DMS53 treated with DMSO at 0.1 percent for 48 hours (cell line): ENCODE results near the gene MSRB1.
A peak's percentile ranks its signal among the peaks of the same experiment; 100 is the strongest.
"Not testable (repeated sequence)": the region's sequence is repeated elsewhere in the genome, so short reads cannot be mapped to it uniquely, and the experiment has no call there.

Source experiments
- DNase-seq: peaks from one replicate; lab custom pipeline; 2025; ENCODE audit not compliant: unreplicated experiment; lab: John Stamatoyannopoulos, UW

Gene MSRB1

GRCh38 chr16:1941162-1942046, 1.6 kb downstream of the MSRB1 start:
- peak; percentile 50 for DNase-seq

DNA sequence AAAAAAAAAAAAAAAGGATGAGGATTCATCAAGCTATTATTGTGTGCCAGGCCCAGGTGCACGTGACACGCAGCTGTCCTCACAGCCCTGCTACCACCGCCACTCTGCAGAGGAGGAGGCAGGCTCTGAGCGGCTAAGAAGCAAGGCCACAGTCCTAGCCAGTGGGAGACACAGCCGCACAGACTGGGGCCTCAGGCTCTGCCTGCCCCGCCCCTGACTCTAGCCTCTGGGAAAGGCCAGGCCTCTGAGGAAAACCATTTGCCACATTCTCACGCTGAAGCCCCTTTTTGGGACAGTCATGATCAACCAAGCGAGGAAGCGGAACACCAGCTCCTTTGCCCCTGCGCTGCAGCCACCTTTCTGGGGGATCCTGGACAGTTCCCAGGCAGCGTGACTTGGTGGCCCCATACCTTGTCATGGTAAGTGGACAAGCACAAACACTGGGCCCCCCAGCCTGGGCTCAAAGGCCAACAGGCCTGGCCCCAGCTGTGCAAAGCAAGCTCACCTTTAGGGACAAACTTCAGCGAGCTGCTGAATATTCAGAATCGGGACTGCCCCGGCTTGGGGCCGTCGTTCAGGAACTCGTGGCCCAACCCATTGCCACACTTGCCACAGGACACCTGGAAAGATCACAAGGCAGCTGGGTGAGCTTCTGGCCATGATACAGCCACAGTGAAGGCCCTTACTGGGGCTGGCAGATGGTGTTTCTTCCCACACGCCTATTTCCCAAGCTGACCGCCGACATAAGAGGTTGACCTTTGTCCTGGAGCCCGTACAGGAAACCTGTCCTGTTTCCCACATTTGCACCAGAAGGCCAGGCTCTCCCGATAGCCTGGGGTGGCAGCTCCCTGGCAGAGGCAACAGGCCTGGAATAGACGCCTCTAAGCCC, 2.5 kb downstream of the MSRB1 start:
- DNase-seq = peak; percentile 61

GRCh38 chr16:1939833-1940232, 3.2 kb downstream of the MSRB1 start:
- not testable (repeated sequence) for DNase-seq

- DNase-seq = no peak
Observed at GRCh38 chr16:1938910-1939309, 4.1 kb downstream of the MSRB1 start.

DNA sequence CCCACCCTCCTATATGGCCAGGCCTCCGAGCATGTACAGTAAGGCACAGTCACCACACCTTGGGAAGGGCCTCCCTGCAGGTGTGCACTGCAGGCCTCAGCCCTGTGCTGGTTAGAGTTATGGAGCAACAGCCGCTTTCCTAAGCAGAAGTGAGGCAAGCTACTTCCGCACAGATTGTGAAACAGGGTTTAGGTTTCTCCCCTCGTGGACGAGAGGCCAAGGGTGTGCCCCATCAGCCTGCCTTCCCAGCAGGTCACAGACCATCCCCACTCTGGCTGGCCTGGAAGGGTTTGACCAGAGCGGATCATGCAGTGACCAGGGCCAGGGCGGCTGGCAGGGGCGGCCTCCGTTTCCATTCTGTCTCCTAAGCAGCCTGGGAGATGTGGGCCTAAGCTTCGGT, 4.7 kb downstream of the MSRB1 start:
- no peak for DNase-seq

DNA sequence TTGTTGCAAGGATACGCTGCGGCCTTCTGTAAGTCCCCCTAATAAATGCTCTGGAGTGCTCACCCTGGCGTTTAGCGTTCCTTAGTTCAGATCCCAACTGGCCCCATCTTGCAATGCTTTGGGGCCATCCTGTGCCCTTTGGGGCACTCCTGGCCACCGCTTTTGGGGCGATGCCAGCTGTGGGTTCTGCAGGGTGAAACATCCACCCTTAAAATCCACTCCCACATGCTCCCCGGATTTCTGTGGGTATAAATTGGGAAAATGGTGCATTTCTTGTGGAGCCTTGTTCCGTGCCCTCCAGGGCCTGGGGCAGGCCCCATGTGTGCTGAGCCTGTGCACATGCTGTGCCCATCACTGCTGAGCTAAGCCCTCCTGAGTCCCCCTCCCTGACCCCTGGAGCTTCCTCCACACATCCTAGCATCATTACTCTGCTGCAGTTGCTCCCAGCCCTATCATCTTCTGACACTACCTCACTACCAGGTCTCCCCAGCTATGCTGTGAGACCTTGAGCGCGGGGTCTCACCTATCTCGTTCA, 6.0 kb downstream of the MSRB1 start:
- DNase-seq = no peak

- DNase-seq = no peak
Observed at GRCh38 chr16:1933097-1933661, 9.8 kb downstream of the MSRB1 start.

DNA sequence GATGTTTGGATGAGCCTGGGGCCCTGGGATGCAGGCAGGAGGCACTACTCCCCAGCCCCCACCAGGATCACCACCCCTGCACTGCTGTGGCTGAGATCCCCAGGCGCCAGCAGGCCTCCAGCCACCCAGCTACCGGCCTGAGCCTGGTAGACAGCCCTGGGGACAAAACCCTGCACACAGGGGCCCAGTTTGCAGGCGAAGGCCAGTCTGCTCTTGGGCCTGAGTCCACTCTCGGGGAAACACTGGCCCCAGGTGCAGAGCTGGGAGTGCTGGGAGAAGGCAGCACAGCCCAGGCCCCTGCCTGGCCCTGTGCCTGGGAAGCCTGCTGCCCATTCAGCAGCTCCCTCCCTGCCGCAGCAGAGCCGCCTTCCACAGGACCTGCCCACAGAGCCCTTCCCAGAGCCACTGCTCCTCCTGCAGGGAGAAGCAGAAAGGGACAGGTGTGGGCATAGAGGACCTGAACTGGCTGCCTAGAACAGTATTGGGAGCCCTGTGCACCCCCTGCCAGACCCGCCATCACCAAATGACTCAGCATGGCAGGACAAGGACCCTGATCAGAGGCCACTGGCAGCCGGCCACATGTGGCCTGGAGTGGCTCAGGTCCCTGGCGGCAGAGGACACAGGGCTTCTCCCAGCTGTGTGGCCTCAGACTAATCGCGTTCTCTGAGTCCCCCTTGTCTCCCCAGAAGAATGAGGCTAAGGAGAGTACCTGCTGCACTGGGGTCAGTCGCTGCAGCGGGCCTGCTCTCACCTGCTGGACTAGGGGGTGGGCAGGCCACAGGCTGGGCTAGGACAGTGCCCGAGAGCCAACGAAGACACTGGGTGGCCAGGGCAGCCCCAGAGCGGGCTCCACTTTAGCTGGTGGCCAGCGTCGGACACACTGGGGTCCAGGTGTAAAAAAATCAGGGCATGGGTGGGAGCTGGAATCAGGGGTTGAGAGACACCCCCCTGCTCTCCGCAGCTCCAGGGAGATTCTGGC, 10.7 kb downstream of the MSRB1 start:
- DNase-seq = peak; percentile 24

- no peak for DNase-seq
Observed at GRCh38 chr16:1930338-1930720, 12.7 kb downstream of the MSRB1 start.

DNA sequence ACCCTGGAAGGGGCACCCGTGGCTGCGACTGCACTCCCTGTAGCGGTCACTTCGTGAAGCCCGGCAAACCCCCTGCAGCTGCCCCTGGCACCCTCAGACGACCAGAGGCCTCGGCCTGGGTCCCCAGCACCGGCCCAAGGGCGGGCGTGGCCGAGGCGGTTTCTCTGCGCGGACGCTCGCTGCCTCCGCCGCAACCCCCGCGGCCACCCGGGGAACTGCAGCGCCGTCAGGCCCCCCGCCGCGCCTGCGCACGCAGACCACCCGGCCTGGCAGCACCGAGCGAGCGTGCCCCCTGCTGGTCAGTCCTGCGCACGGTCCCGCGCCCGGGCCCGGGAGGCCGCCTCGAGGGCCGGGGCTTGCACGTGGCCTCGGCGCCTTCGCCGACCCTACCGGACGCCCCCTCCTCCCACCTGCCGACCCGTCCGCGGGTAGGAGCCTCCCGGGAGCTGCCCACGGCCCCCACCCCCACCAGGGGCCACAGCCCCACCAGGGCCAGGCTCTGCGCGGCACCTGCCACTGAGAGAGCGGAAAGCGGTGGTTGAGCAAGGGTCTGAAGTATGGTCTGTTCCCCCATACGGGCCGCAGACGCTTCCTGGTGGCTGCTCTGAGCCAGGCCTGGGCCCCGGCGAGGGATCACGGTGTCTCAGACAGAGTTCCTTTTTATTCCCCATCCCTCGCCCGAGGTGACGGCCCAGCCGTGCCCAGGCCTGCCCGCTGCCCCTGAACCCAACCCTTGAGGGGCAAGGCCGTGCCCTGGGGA, 13.2 kb downstream of the MSRB1 start:
- DNase-seq = peak; percentile 44

- peak; percentile 23 for DNase-seq
Observed at GRCh38 chr16:1929105-1929504, 13.9 kb downstream of the MSRB1 start.

DNA sequence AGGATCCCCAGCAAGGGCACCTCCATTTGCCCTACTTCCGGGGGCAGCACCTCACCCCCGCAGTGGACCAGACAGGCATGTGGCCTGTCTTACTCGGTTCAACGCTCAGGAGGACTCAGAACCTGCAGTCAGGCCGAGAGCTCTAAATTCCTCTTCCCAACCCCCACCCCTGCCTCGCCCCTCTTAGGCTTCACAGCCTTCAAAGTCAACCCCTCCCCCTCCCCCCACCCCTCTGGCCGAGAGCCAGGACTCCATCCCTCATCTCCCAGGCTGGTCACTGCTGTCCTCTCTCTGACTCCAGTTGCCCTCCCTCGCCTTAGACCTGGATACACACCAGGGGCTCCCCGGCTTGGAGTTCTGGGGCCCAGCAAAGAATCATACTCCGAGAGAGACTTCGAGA, 16.7 kb downstream of the MSRB1 start:
- no peak for DNase-seq

DNA sequence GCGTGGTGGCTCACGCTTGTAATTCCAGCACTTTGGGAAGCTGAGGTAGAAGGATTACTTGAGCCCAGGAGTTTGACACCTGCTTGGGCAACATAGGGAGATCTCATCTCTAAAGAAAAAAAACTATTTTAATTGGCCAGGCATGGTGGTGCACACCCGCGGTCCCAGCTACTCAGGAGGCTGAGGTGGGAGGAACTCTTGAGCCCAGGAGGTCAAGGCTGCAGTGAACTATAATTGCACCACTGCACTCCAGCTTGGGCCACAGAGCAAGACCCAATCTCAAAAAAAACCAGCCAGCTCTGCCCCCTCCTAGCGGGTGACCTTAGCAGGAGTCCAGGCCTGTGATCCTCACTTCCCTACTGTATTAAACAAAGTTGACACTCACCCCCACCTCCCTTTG, 18.9 kb downstream of the MSRB1 start:
- DNase-seq = no peak

- no peak for DNase-seq
Observed at GRCh38 chr16:1923299-1924034, 19.5 kb downstream of the MSRB1 start.

- no peak for DNase-seq
Observed at GRCh38 chr16:1922357-1922756, 20.6 kb downstream of the MSRB1 start.

DNA sequence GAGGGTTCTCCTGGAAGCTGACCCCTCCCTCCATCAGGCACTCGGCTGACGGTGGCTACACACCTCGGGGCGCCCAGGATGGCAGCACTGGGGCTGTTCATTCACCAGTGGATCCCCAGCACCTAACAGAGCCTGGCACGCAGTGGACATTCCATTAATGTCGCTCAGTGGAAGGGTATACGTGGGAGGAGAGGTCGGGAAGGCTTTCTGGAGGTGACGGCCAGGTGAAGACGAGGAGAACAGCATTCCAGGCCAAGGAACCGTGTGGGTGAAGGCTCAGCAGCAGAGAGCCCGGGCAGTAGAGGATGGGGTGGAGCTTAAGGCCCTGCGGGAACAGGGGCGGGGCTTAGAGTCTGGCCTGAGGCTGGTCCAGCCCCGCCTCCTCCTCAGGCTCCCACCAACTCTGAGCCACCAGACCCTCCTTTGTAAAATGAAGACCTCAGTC, 22.2 kb downstream of the MSRB1 start:
- DNase-seq = no peak

DNA sequence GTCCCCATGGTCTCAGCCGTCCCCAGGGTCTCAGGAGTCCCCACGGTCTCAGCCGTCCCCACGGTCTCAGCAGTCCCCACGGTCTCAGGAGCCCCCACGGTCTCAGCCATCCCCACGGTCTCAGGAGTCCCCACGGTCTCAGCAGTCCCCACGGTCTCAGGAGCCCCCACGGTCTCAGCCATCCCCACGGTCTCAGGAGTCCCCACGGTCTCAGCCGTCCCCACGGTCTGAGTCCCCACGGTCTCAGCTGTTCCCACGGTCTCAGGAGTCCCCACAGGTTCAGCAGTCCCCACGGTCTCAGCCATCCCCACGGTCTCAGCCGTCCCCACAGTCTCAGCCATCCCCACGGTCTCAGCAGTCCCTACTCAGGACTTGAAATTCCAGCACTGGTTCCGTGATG, 22.9 kb downstream of the MSRB1 start:
- not testable (repeated sequence) for DNase-seq

DNA sequence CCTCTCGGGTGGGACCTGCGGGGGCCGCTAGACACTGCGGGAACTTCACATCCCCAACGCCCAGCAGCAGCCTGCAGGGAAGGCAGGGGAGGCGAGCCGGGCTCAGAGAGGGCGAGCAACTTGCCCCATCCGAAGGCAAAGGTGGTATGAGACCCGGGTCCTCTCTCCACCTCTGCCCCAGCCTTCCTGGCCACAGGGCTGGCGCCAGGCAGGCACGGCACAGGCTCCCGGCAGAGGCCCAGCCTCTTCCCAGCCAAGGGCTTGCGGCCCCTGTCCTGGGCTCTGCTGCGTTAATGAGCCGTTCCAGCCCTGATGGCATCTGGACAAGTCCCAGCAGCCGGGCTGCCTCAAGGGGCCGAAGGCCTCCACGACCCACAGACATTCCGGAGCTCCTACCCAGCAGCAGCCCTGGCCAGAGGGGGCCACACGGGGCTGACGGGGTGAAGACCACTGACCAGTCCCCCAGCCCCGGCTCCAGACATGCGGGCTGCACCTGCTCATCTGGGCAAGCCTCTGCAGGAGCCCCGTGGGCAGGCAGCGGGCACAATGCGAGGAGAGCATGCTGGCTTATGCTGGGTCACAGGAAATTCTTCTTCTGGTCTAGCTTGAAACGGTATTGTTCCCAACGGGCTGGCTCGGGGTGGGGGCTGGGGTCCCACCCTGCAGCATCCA, 23.5 kb downstream of the MSRB1 start:
- no peak for DNase-seq
